Endodermal cell (in vitro differentiated cells): ENCODE data around the gene HPSE2. TPM values are rescaled to one million over a fixed set of nuclear protein-coding genes. Genes with fewer than 3 reads are reported as not detected.

Experiments
- DNase-seq: peaks from one replicate; pipeline ENCODE4 v3.0.0-alpha.2; 2017
- H3K27ac ChIP-seq: 2 replicates; pipeline ENCODE4 v1.5.1; 2013; ENCODE audit warnings: mild to moderate bottlenecking, low read depth, low read length, moderate library complexity
- H3K27me3 ChIP-seq: 2 replicates; pipeline ENCODE4 v1.6.1; 2013; ENCODE audit warnings: mild to moderate bottlenecking, low read length, moderate library complexity; ENCODE audit not compliant: insufficient read depth, control insufficient read depth, poor library complexity, severe bottlenecking
- H3K36me3 ChIP-seq: 2 replicates; pipeline ENCODE4 v1.7.0; 2013; ENCODE audit warnings: mild to moderate bottlenecking, low read length, moderate library complexity; ENCODE audit not compliant: control insufficient read depth, insufficient read depth
- H3K4me1 ChIP-seq: one replicate; pipeline ENCODE4 v1.7.0; 2013; ENCODE audit warnings: low read length; ENCODE audit not compliant: control insufficient read depth, insufficient read depth
- H3K4me3 ChIP-seq: 2 replicates; pipeline ENCODE4 v1.5.1; 2013; ENCODE audit warnings: mild to moderate bottlenecking, low read length, moderate library complexity
- H3K9ac ChIP-seq: 2 replicates; pipeline ENCODE4 v1.6.1; 2013; ENCODE audit warnings: mild to moderate bottlenecking, low read length, moderate library complexity; ENCODE audit not compliant: poor library complexity, severe bottlenecking; ENCODE audit errors: extremely low read depth
- H3K9me3 ChIP-seq: 2 replicates; pipeline ENCODE4 v1.6.1; 2013; ENCODE audit warnings: mild to moderate bottlenecking, low read length, moderate library complexity; ENCODE audit not compliant: control insufficient read depth
- H3K27ac Mint-ChIP-seq: 2 replicates; pipeline ENCODE4 v1.8.0; 2020; ENCODE audit warnings: mixed read lengths
- H3K27me3 Mint-ChIP-seq: 2 replicates; pipeline ENCODE4 v1.8.0; 2021; ENCODE audit warnings: mild to moderate bottlenecking, mixed read lengths; ENCODE audit not compliant: insufficient read depth
- H3K36me3 Mint-ChIP-seq: 2 replicates; pipeline ENCODE4 v1.8.0; 2020; ENCODE audit warnings: low read depth, mixed read lengths
- H3K4me1 Mint-ChIP-seq: 2 replicates; pipeline ENCODE4 v1.8.0; 2020; ENCODE audit warnings: mixed read lengths
- H3K4me3 Mint-ChIP-seq: 2 replicates; pipeline ENCODE4 v1.8.0; 2020; ENCODE audit warnings: mild to moderate bottlenecking, moderate library complexity, mixed read lengths
- H3K9me3 Mint-ChIP-seq: 2 replicates; pipeline ENCODE4 v1.8.0; 2020; ENCODE audit warnings: mild to moderate bottlenecking, mixed read lengths
- CTCF ChIP-seq: fragments of 200-600 bp; sonication (generic); conservative IDR thresholded peaks from 2 replicates; pipeline ENCODE4 v1.5.0; 2021; ENCODE audit warnings: antibody characterized with exemption, mild to moderate bottlenecking
- WGBS, 2 experiments: methylation state at CpG; one replicate each; pipeline versions ENCODE4 v1.1.5 to v1.1.7; 2013; ENCODE audit warnings: missing lambda C conversion rate in 2 of 2, mixed read lengths in 1 of 2; ENCODE audit not compliant: insufficient coverage in 1 of 2, insufficient read length in 1 of 2; 5-methylcytosine and 5-hydroxymethylcytosine counted together
- total RNA-seq, 2 donors: library from RNA; stranded (reverse); fragmentation: NEBNext Ultra II Directional in 1 of 2; extraction: Animal tissue kit (Norgen Biotek cat#: 25700) in 1 of 2; gene quantifications; 2 replicates in 1 of 2; 3 replicates in 1 of 2; pipeline ENCODE4 v1.2.1, GENCODE V29; 2021

The HPSE2 gene
- total RNA-seq, 2 donors from 2014 or later: 0.07 to 0.11 TPM

- Histone ChIP-seq H3K27me3 (no peaks in the 10 kb centered on the region), H3K36me3 (no peaks in the 10 kb centered on the region), H3K4me1 (no peaks in the 10 kb centered on the region), H3K9ac (no peak overlapping the region), H3K9me3 (no peaks in the 10 kb centered on the region), H3K4me3 (no peak overlapping the region), H3K27ac (no peak overlapping the region)
- Mint-ChIP-seq H3K4me3 (no peak overlapping the region), H3K27ac (no peak overlapping the region), H3K4me1 (peaks cover 19% of the 10 kb centered on the region), H3K36me3 (no peaks in the 10 kb centered on the region), H3K9me3 (no peaks in the 10 kb centered on the region), H3K27me3 (peaks cover 2% of the 10 kb centered on the region)
- DNase-seq: no peak
- WGBS, 2 experiments: 95 to 99% methylated on average over 3 of the region's 3 CpGs
- no peak for TF ChIP-seq CTCF
Observed at GRCh38 chr10:98817396-98817795, 418.3 kb downstream of the HPSE2 start.

DNA sequence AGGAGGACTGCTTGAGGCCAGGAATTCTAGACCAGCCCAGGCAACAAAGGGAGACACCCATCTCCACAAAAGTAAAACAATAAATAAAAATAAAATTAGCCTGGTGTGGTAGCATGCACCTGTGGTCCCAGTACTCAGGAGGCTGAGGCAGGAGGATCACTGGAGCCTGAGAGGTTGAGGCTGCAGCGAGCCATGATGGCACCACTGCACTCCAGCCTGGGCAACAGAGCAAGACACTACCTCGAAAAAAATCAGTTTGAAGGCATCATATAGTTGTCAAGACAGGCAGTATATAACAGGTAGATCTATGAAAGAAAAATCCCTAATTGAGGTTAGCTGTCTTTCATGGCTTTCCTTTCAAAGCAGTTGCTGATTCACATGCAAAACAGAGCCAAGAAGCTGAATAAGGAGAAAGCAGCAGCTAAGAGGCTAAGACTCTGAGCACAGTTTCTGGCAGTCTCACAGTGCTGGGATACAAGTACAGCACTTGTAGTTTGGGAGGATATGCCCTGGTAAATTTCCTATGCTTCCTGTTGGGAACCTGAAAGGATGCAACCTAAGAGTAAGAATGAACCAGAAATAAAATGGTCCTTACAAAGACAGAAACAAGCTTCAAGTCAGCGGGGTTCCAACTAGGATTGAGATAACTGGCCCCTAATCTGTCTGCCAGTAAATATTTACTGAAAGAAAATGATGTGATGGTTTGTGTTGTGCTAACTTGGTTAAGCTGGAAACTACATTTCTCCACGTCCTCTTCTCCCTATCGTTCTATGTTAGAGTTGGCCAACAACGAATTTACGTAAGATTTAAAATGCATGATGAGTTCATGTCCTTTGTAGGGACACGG is 420.4 kb downstream of the HPSE2 start:
- Histone ChIP-seq H3K4me1 (no peaks in the 10 kb centered on the region), H3K27me3 (no peaks in the 10 kb centered on the region), H3K4me3 (no peak overlapping the region), H3K27ac (no peak overlapping the region), H3K9ac (no peak overlapping the region), H3K9me3 (no peaks in the 10 kb centered on the region), H3K36me3 (no peaks in the 10 kb centered on the region)
- Mint-ChIP-seq H3K9me3 (no peaks in the 10 kb centered on the region), H3K27me3 (peaks cover 2% of the 10 kb centered on the region), H3K27ac (peak overlapping the region; percentile 42), H3K36me3 (no peaks in the 10 kb centered on the region), H3K4me1 (peaks cover 14% of the 10 kb centered on the region), H3K4me3 (no peak overlapping the region)
- 73 to 83% methylated on average over 3 to 8 of the region's 8 CpGs for WGBS, 2 experiments
- DNase-seq: peak; percentile 49
- TF ChIP-seq CTCF: no peak

GRCh38 chr10:98814470-98814869 is 421.2 kb downstream of the HPSE2 start:
- 50 to 68% methylated on average over 2 to 3 of the region's 3 CpGs for WGBS, 2 experiments
- Mint-ChIP-seq H3K27ac (no peak overlapping the region), H3K4me1 (peaks cover 18% of the 10 kb centered on the region), H3K36me3 (no peaks in the 10 kb centered on the region), H3K27me3 (peaks cover 2% of the 10 kb centered on the region), H3K9me3 (no peaks in the 10 kb centered on the region), H3K4me3 (no peak overlapping the region)
- Histone ChIP-seq H3K9ac (no peak overlapping the region), H3K27ac (no peak overlapping the region), H3K36me3 (no peaks in the 10 kb centered on the region), H3K27me3 (no peaks in the 10 kb centered on the region), H3K9me3 (no peaks in the 10 kb centered on the region), H3K4me1 (no peaks in the 10 kb centered on the region), H3K4me3 (no peak overlapping the region)
- DNase-seq: no peak
- TF ChIP-seq CTCF: no peak
